Measurements from ENCODE around the gene MAPKAP1. TPM values are rescaled to one million over a fixed set of nuclear protein-coding genes. Genes with fewer than 3 reads are reported as not detected.
A peak's percentile ranks its signal among the peaks of the same experiment; 100 is the strongest.

MAPKAP1 gene
- total RNA-seq, 2 donors from 2014 or later: 75.3 to 91.6 TPM

- no peak overlapping the region for H3K27ac Mint-ChIP-seq
- WGBS, 2 experiments (ENCODE audit: insufficient coverage in 1 of 2, insufficient read length in 1 of 2): 67 to 87% methylated on average over 10 of the region's 10 CpGs
- H3K27me3 Mint-ChIP-seq (ENCODE audit: insufficient read depth): no peaks in the 10 kb centered on the region
- peaks cover 34% of the 10 kb centered on the region for H3K36me3 Mint-ChIP-seq (ENCODE audit: low read depth)
- Histone ChIP-seq H3K4me3 (ENCODE audit: low read length) (no peak overlapping the region), H3K27me3 (ENCODE audit: control insufficient read depth, insufficient read depth, low read length, poor library complexity, severe bottlenecking) (no peaks in the 10 kb centered on the region), H3K27ac (ENCODE audit: low read depth, low read length) (peak overlapping the region; percentile 62), H3K36me3 (ENCODE audit: control insufficient read depth, insufficient read depth, low read length) (peaks cover 12% of the 10 kb centered on the region), H3K9me3 (ENCODE audit: control insufficient read depth, low read length) (peaks cover 22% of the 10 kb centered on the region), H3K4me1 (ENCODE audit: control insufficient read depth, insufficient read depth, low read length) (no peaks in the 10 kb centered on the region), H3K9ac (ENCODE audit: extremely low read depth, low read length, poor library complexity, severe bottlenecking) (no peak overlapping the region)
- peaks cover 28% of the 10 kb centered on the region for H3K9me3 Mint-ChIP-seq
- TF ChIP-seq CTCF (conservative IDR thresholded peaks at IDR 0.05): no peak
- peaks cover 8% of the 10 kb centered on the region for H3K4me1 Mint-ChIP-seq
- no peak overlapping the region for H3K4me3 Mint-ChIP-seq
- DNase-seq: no peak
Observed at GRCh38 chr9:125462861-125463291, 244.1 kb downstream of the MAPKAP1 start.

GRCh38 chr9:125461636-125462190, 245.3 kb downstream of the MAPKAP1 start:
- H3K36me3 Mint-ChIP-seq (ENCODE audit: low read depth): peaks cover 45% of the 10 kb centered on the region
- peaks cover 4% of the 10 kb centered on the region for H3K4me1 Mint-ChIP-seq
- Histone ChIP-seq H3K9me3 (ENCODE audit: control insufficient read depth, low read length) (peaks cover 34% of the 10 kb centered on the region), H3K36me3 (ENCODE audit: control insufficient read depth, insufficient read depth, low read length) (peaks cover 17% of the 10 kb centered on the region), H3K4me3 (ENCODE audit: low read length) (no peak overlapping the region), H3K27ac (ENCODE audit: low read depth, low read length) (peak overlapping the region; percentile 62), H3K27me3 (ENCODE audit: control insufficient read depth, insufficient read depth, low read length, poor library complexity, severe bottlenecking) (no peaks in the 10 kb centered on the region), H3K9ac (ENCODE audit: extremely low read depth, low read length, poor library complexity, severe bottlenecking) (no peak overlapping the region), H3K4me1 (ENCODE audit: control insufficient read depth, insufficient read depth, low read length) (no peaks in the 10 kb centered on the region)
- no peak overlapping the region for H3K27ac Mint-ChIP-seq
- no peaks in the 10 kb centered on the region for H3K27me3 Mint-ChIP-seq (ENCODE audit: insufficient read depth)
- no peak for DNase-seq
- 90 to 94% methylated on average over 2 to 8 of the region's 8 CpGs for WGBS, 2 experiments (ENCODE audit: insufficient coverage in 1 of 2, insufficient read length in 1 of 2)
- H3K4me3 Mint-ChIP-seq: no peak overlapping the region
- no peak for TF ChIP-seq CTCF (conservative IDR thresholded peaks at IDR 0.05)
- H3K9me3 Mint-ChIP-seq: peaks cover 40% of the 10 kb centered on the region

GRCh38 chr9:125460883-125461635, 245.9 kb downstream of the MAPKAP1 start:
- H3K9ac ChIP-seq (ENCODE audit: extremely low read depth, low read length, poor library complexity, severe bottlenecking): no peak overlapping the region
- H3K36me3 ChIP-seq (ENCODE audit: control insufficient read depth, insufficient read depth, low read length): peaks cover 22% of the 10 kb centered on the region
- 69 to 94% methylated on average over 3 to 8 of the region's 8 CpGs for WGBS, 2 experiments (ENCODE audit: insufficient coverage in 1 of 2, insufficient read length in 1 of 2)
- no peak overlapping the region for H3K4me3 ChIP-seq (ENCODE audit: low read length)
- peak overlapping the region; percentile 69 for H3K27ac ChIP-seq (ENCODE audit: low read depth, low read length)
- no peaks in the 10 kb centered on the region for H3K4me1 ChIP-seq (ENCODE audit: control insufficient read depth, insufficient read depth, low read length)
- H3K9me3 ChIP-seq (ENCODE audit: control insufficient read depth, low read length): peaks cover 40% of the 10 kb centered on the region
- Mint-ChIP-seq H3K27me3 (ENCODE audit: insufficient read depth) (no peaks in the 10 kb centered on the region), H3K27ac (no peak overlapping the region), H3K36me3 (ENCODE audit: low read depth) (peaks cover 51% of the 10 kb centered on the region), H3K4me1 (peaks cover 4% of the 10 kb centered on the region), H3K9me3 (peaks cover 46% of the 10 kb centered on the region), H3K4me3 (no peak overlapping the region)
- no peak for DNase-seq
- H3K27me3 ChIP-seq (ENCODE audit: control insufficient read depth, insufficient read depth, low read length, poor library complexity, severe bottlenecking): no peaks in the 10 kb centered on the region
- no peak for TF ChIP-seq CTCF (conservative IDR thresholded peaks at IDR 0.05)
